HEK293T (cell line): ENCODE results near the gene TCEAL8.
"Not testable (repeated sequence)": the region's sequence is repeated elsewhere in the genome, so short reads cannot be mapped to it uniquely, and the experiment has no call there.

Source experiments
- CTCF ChIA-PET: fragments of 350-600 bp; formaldehyde crosslinking; extraction: SDS; loops from one replicate; lab custom pipeline; 2021; ENCODE audit warnings: antibody characterized with exemption, inconsistent platforms; lab: Yijun Ruan, JAX
- POLR2A ChIA-PET: fragments of 350-600 bp; formaldehyde crosslinking; extraction: SDS; loops from one replicate; lab custom pipeline; 2020; ENCODE audit warnings: antibody characterized with exemption, inconsistent platforms; lab: Yijun Ruan, JAX
- DNase-seq: peaks from one replicate; pipeline ENCODE4 v3.0.0; 2012; ENCODE audit warnings: mixed read lengths; ENCODE audit errors: extremely low spot score
- ARNT ChIP-seq: fragments of 450-650 bp; IDR thresholded peaks from 2 replicates; pipeline ENCODE4 v1.6.1; 2017; ENCODE audit warnings: mild to moderate bottlenecking
- BHLHE40 ChIP-seq: fragments of 450-650 bp; IDR thresholded peaks from 2 replicates; pipeline ENCODE4 v1.6.1; 2016; ENCODE audit warnings: mild to moderate bottlenecking, moderate library complexity, borderline replicate concordance
- CTBP1 ChIP-seq: fragments of 450-650 bp; IDR thresholded peaks from 2 replicates; pipeline ENCODE4 v1.6.1; 2016; ENCODE audit warnings: borderline replicate concordance
- ELF4 ChIP-seq: fragments of 450-650 bp; IDR thresholded peaks from 2 replicates; pipeline ENCODE4 v1.6.1; 2017; ENCODE audit warnings: antibody characterized with exemption
- FOXA1 ChIP-seq: fragments of 450-650 bp; IDR thresholded peaks from 2 replicates; pipeline ENCODE4 v1.6.1; 2016; ENCODE audit warnings: mild to moderate bottlenecking
- FOXK2 ChIP-seq: fragments of 450-650 bp; IDR thresholded peaks from 2 replicates; pipeline ENCODE4 v1.6.1; 2016; ENCODE audit warnings: mild to moderate bottlenecking
- FOXM1 ChIP-seq: fragments of 450-650 bp; IDR thresholded peaks from 2 replicates; pipeline ENCODE4 v1.6.1; 2017; ENCODE audit warnings: mild to moderate bottlenecking, borderline replicate concordance
- HDGF ChIP-seq: fragments of 450-650 bp; IDR thresholded peaks from 2 replicates; pipeline ENCODE4 v1.6.1; 2017; ENCODE audit warnings: antibody characterized with exemption, borderline replicate concordance
- L3MBTL2 ChIP-seq: fragments of 450-650 bp; conservative IDR thresholded peaks from 2 replicates; pipeline ENCODE4 v1.6.1; 2016; ENCODE audit warnings: mild to moderate bottlenecking
- LEF1 ChIP-seq: fragments of 450-650 bp; IDR thresholded peaks from 2 replicates; pipeline ENCODE4 v1.6.1; 2017; ENCODE audit warnings: mild to moderate bottlenecking, borderline replicate concordance
- NFRKB ChIP-seq: fragments of 450-650 bp; IDR thresholded peaks from 2 replicates; pipeline ENCODE4 v1.6.1; 2016; ENCODE audit warnings: mild to moderate bottlenecking, moderate library complexity
- SP1 ChIP-seq: fragments of 450-650 bp; IDR thresholded peaks from 2 replicates; pipeline ENCODE4 v1.6.1; 2017
- SUZ12 ChIP-seq: fragments of 450-650 bp; IDR thresholded peaks from 2 replicates; pipeline ENCODE4 v1.6.1; 2016; ENCODE audit warnings: mild to moderate bottlenecking
- TARDBP ChIP-seq: fragments of 450-650 bp; IDR thresholded peaks from 2 replicates; pipeline ENCODE4 v1.6.1; 2016
- ZNF384 ChIP-seq: fragments of 450-650 bp; IDR thresholded peaks from 2 replicates; pipeline ENCODE4 v1.6.1; 2016
- TF ChIP-seq, protein P1 (sequence below): fragments of 450-650 bp; IDR thresholded peaks from 2 replicates; pipeline ENCODE4 v1.6.1; 2016

The TCEAL8 gene

GRCh38 chrX:103234869-103235268 lies 20.1 kb downstream of the TCEAL8 start:
- TF ChIP-seq, protein P1, sequence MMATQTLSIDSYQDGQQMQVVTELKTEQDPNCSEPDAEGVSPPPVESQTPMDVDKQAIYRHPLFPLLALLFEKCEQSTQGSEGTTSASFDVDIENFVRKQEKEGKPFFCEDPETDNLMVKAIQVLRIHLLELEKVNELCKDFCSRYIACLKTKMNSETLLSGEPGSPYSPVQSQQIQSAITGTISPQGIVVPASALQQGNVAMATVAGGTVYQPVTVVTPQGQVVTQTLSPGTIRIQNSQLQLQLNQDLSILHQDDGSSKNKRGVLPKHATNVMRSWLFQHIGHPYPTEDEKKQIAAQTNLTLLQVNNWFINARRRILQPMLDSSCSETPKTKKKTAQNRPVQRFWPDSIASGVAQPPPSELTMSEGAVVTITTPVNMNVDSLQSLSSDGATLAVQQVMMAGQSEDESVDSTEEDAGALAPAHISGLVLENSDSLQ = no peak
- no peak for TF ChIP-seq ELF4
- TF ChIP-seq HDGF = no peak
- no peak for TF ChIP-seq SP1
- no peak for TF ChIP-seq CTBP1
- TF ChIP-seq ARNT = no peak
- TF ChIP-seq BHLHE40 = no peak
- no peak for TF ChIP-seq FOXK2
- TF ChIP-seq ZNF384 = no peak
- no peak for TF ChIP-seq L3MBTL2
- TF ChIP-seq FOXA1 = no peak
- TF ChIP-seq TARDBP = no peak
- no peak for TF ChIP-seq LEF1
- TF ChIP-seq NFRKB = no peak
- no peak for TF ChIP-seq FOXM1
- no peak for TF ChIP-seq SUZ12
- POLR2A ChIA-PET = interaction anchor here (0.8 kb wide), 1 partner anchor 13 kb away, joined by 3 read pairs; no protein-coding TSS in a partner anchor
- no peak for DNase-seq
- CTCF ChIA-PET = no interaction called here

- no peak for TF ChIP-seq FOXM1
- no peak for TF ChIP-seq FOXK2
- TF ChIP-seq ELF4 = no peak
- TF ChIP-seq FOXA1 = no peak
- TF ChIP-seq HDGF = no peak
- TF ChIP-seq SUZ12 = no peak
- TF ChIP-seq, protein P1 = no peak
- TF ChIP-seq ARNT = no peak
- no peak for TF ChIP-seq CTBP1
- no peak for TF ChIP-seq ZNF384
- no peak for TF ChIP-seq SP1
- no peak for TF ChIP-seq LEF1
- TF ChIP-seq TARDBP = no peak
- TF ChIP-seq BHLHE40 = no peak
- no peak for TF ChIP-seq NFRKB
- no peak for TF ChIP-seq L3MBTL2
- ChIA-PET CTCF (no interaction called here), POLR2A (no interaction called here)
- DNase-seq = no peak
Measured at GRCh38 chrX:103233263-103233662, 21.7 kb downstream of the TCEAL8 start.

- TF ChIP-seq, protein P1 = 0 out of 2 replicates have a peak, but pooled peaks have one; percentile 5
- CTCF ChIA-PET, DNase-seq, POLR2A ChIA-PET: not testable (repeated sequence)
Measured at GRCh38 chrX:103225918-103226317, 29.0 kb downstream of the TCEAL8 start.

DNA sequence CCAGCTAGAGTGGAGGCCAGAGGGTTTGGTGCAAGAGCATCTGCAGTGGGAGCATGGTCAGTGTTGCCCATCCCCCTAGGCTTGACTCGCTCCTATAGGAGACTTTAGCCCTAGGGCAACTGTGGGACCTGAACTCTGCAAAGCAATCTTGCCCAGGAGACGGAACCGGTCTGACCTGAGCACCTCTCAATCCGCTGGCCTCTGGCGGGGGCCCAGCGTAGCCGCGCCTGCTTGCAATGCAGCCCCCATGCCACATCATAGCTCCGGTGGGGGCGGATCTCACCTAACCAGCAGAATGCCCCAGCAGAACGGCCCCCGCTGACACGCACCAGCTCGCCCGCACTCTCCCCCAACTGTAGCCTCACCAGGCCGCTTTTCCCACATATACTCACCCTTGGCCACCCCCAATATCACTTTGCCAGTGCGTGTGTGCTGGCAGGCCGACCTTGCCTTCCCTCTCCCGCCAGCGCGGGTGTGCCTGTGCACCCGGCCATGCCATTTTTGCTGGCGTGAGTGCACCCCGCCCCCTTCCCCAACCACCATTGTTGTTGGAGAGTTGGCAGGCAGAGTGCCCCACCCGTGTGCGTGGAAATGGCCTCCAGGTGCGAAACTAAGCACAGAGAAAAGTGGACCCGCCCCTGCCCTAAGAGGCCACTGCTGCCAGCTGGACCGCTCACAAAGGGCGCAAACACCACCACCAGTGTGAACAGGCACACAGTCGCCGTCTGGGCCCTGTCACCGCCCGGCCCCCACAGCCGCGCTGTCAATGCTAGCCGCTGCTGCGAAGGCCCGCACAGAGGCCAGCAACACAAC lies 34.2 kb downstream of the TCEAL8 start:
- CTCF ChIA-PET = no interaction called here
- POLR2A ChIA-PET = no interaction called here
- TF ChIP-seq NFRKB (no peak), L3MBTL2 (no peak)
- TF ChIP-seq, protein P1 = no peak
- DNase-seq = no peak

DNA sequence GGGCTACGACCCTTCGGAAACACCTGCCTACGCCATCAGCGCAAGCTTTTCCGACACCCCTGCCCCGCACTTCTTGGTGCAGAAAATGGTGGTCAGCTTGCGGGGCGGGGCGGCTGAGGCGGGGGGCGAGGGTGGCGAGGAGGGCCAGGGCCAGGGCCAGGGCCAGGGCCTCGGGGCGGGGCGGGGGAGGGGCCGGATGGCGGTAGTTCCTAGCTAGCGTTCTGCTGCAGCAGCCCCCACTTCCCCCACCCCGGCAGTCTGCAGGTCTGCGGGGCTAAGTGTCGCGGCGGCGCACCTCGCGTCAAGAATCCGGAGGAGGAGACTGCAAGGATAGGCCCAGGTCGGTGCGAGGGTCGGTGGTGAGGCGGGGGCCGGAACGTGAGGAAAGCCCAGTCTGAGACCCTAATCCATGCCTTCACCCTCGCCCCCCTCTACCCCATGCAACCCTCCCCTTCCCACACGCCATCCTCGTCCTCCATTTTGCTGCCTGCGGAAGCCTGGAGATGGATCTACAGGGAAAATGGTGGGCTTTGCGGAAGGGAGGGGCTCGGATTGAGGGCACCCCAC lies 39.4 kb downstream of the TCEAL8 start:
- DNase-seq = peak; percentile 48
- ChIA-PET POLR2A (interaction anchor here (0.6 to 2.1 kb wide), 2 partner anchors 39 to 140 kb away, joined by 4 to 10 read pairs; partner anchors contain the start of genes TCEAL8 and TCEAL9), CTCF (no interaction called here)
- TF ChIP-seq NFRKB (0 out of 2 replicates have a peak, but pooled peaks have one; percentile 43), TARDBP (no peak), L3MBTL2 (0 out of 2 replicates have a peak, but pooled peaks have one; percentile 9)

GRCh38 chrX:103214870-103215424 lies 40.0 kb downstream of the TCEAL8 start, which contains the start of gene BEX4:
BEX4 (plus strand) TSS chrX:103215108; CDS start chrX:103216154, 1,046 bp downstream.
- ChIA-PET POLR2A (interaction anchor here (0.6 to 2.1 kb wide), 2 partner anchors 40 to 141 kb away, joined by 4 to 10 read pairs; partner anchors contain the start of genes TCEAL8 and TCEAL9), CTCF (no interaction called here)
- TF ChIP-seq SUZ12 (no peak), L3MBTL2 (peak; percentile 70)
- peak; percentile 88 for DNase-seq
